IMR-90 (cell line): ENCODE data around the gene UPK1B. TPM values are rescaled to one million over a fixed set of nuclear protein-coding genes. Genes with fewer than 3 reads are reported as not detected.
A peak's percentile ranks its signal among the peaks of the same experiment; 100 is the strongest.

Experiments used
- ATAC-seq: fragments of 200-7000 bp; cut with Tn5 transposase; 2 replicates; pipeline ENCODE4 v1.9.1; 2020; ENCODE audit warnings: low read depth, mild to moderate bottlenecking, moderate library complexity
- BruUV-seq: library from RNA; stranded (reverse); fragments of 400-500 nt; replicated peaks from 2 replicates; lab custom pipeline; 2021; lab: Mats Ljungman, UMichigan
- CTCF ChIA-PET: fragments of 300-600 bp; formaldehyde crosslinking; extraction: SDS; loops from one replicate; lab custom pipeline; 2021; ENCODE audit warnings: antibody characterized with exemption; lab: Yijun Ruan, JAX
- POLR2A ChIA-PET: fragments of 300-600 bp; sonication (Branson Sonifier 250); formaldehyde crosslinking; loops from one replicate; lab custom pipeline; 2022; ENCODE audit warnings: antibody characterized with exemption; ENCODE audit not compliant: unreplicated experiment; lab: Charles Lee
- DNase-seq: peaks from one replicate; pipeline ENCODE4 v3.0.0; 2013
- H2AFZ ChIP-seq: replicated peaks from 2 replicates; pipeline ENCODE3; 2013; ENCODE audit warnings: low read length, mild to moderate bottlenecking; ENCODE audit not compliant: poor library complexity
- H2AK5ac ChIP-seq: 2 replicates; pipeline ENCODE4 v1.6.1; 2013; ENCODE audit warnings: low read depth, low read length, inconsistent platforms
- H2AK9ac ChIP-seq: replicated peaks from 2 replicates; pipeline ENCODE3; 2013; ENCODE audit warnings: mild to moderate bottlenecking, low read depth, low read length, moderate library complexity; ENCODE audit not compliant: poor library complexity
- H2BK120ac ChIP-seq: 2 replicates; pipeline ENCODE4 v1.6.1; 2013; ENCODE audit warnings: low read depth, low read length, inconsistent platforms
- H2BK15ac ChIP-seq: 3 replicates; pipeline ENCODE4 v1.6.1; 2013; ENCODE audit warnings: low read depth, low read length, inconsistent platforms
- H2BK20ac ChIP-seq: 2 replicates; pipeline ENCODE4 v1.6.1; 2013; ENCODE audit warnings: low read depth, mild to moderate bottlenecking, inconsistent platforms, low read length, moderate library complexity
- H2BK5ac ChIP-seq: 2 replicates; pipeline ENCODE4 v1.6.1; 2013; ENCODE audit warnings: mild to moderate bottlenecking, low read depth, low read length, inconsistent platforms; ENCODE audit not compliant: poor library complexity, severe bottlenecking
- H3K14ac ChIP-seq: replicated peaks from 2 replicates; pipeline ENCODE4 v1.6.1; 2013; ENCODE audit warnings: low read depth, low read length, inconsistent platforms
- H3K18ac ChIP-seq: 2 replicates; pipeline ENCODE4 v1.6.1; 2013; ENCODE audit warnings: low read depth, low read length, control low read depth
- H3K23ac ChIP-seq: 2 replicates; pipeline ENCODE4 v1.6.1; 2013; ENCODE audit warnings: low read depth, low read length, inconsistent platforms
- H3K27ac ChIP-seq: 2 replicates; pipeline ENCODE4 v1.5.1; 2013; ENCODE audit warnings: mild to moderate bottlenecking, control low read depth, low read length; ENCODE audit not compliant: insufficient read depth
- H3K27me3 ChIP-seq: 2 replicates; pipeline ENCODE4 v1.6.1; 2013; ENCODE audit warnings: low read length; ENCODE audit not compliant: control insufficient read depth, insufficient read depth
- H3K36me3 ChIP-seq: 2 replicates; pipeline ENCODE4 v1.6.1; 2013; ENCODE audit warnings: low read length, mixed read lengths; ENCODE audit not compliant: control insufficient read depth, insufficient read depth
- H3K4ac ChIP-seq: 2 replicates; pipeline ENCODE4 v1.6.1; 2013; ENCODE audit warnings: low read depth, low read length, inconsistent platforms
- H3K4me1 ChIP-seq: 2 replicates; pipeline ENCODE4 v1.6.1; 2013; ENCODE audit warnings: low read length, mixed read lengths; ENCODE audit not compliant: control insufficient read depth, insufficient read depth
- H3K4me2 ChIP-seq: 2 replicates; pipeline ENCODE4 v1.6.1; 2013; ENCODE audit warnings: low read depth, mild to moderate bottlenecking, control low read depth, low read length, moderate library complexity
- H3K4me3 ChIP-seq: 2 replicates; pipeline ENCODE4 v1.5.1; 2013; ENCODE audit warnings: low read depth, mild to moderate bottlenecking, control low read depth, low read length, moderate library complexity; ENCODE audit not compliant: insufficient read depth
- H3K56ac ChIP-seq: 2 replicates; pipeline ENCODE4 v1.6.1; 2013; ENCODE audit warnings: low read length, inconsistent platforms; ENCODE audit not compliant: insufficient read depth; ENCODE audit errors: extremely low read depth
- H3K79me1 ChIP-seq, 2 experiments: 2 replicates each; pipeline ENCODE4 v1.6.1; 2013; ENCODE audit warnings: low read length in 2 of 2, inconsistent platforms in 1 of 2, low read depth in 1 of 2
- H3K9ac ChIP-seq: 2 replicates; pipeline ENCODE4 v1.6.1; 2013; ENCODE audit warnings: low read depth, low read length, control low read depth
- H3K9me1 ChIP-seq: 2 replicates; pipeline ENCODE4 v1.6.1; 2013; ENCODE audit warnings: low read length, inconsistent platforms; ENCODE audit not compliant: insufficient read depth
- H3K9me3 ChIP-seq: 2 replicates; pipeline ENCODE4 v1.6.1; 2013; ENCODE audit warnings: low read length; ENCODE audit not compliant: control insufficient read depth, insufficient read depth
- H4K20me1 ChIP-seq: 2 replicates; pipeline ENCODE4 v1.6.1; 2013; ENCODE audit warnings: low read length, inconsistent platforms; ENCODE audit not compliant: insufficient read depth
- H4K5ac ChIP-seq: 2 replicates; pipeline ENCODE4 v1.6.1; 2013; ENCODE audit warnings: mild to moderate bottlenecking, low read depth, low read length, control low read depth
- H4K8ac ChIP-seq, 2 experiments: 2 replicates each; pipeline ENCODE4 v1.6.1; 2013; ENCODE audit warnings: low read depth in 2 of 2, low read length in 2 of 2, control low read depth in 1 of 2, inconsistent platforms in 1 of 2
- H4K91ac ChIP-seq: 2 replicates; pipeline ENCODE4 v1.6.1; 2013; ENCODE audit warnings: low read depth, low read length, inconsistent platforms; ENCODE audit not compliant: insufficient read depth
- CHD1 ChIP-seq: IDR thresholded peaks from 2 replicates; pipeline ENCODE4 v1.6.1; 2012; ENCODE audit warnings: low read depth, low read length, improper control_type of control experiment
- FOS ChIP-seq: fragments of 150-350 bp; IDR thresholded peaks from 2 replicates; pipeline ENCODE4 v1.6.1; 2016; ENCODE audit warnings: low read depth, low read length
- MAFK ChIP-seq: IDR thresholded peaks from 2 replicates; pipeline ENCODE4 v1.6.1; 2012; ENCODE audit warnings: low read depth, low read length, improper control_type of control experiment
- USF2 ChIP-seq: fragments of 150-350 bp; IDR thresholded peaks from 2 replicates; pipeline ENCODE4 v1.6.1; 2017; ENCODE audit warnings: mild to moderate bottlenecking, antibody characterized with exemption, low read length, low read depth
- WGBS, 2 experiments: methylation state at CpG; one replicate each; pipeline versions ENCODE4 v1.1.5 to v1.1.7; 2013; ENCODE audit warnings: missing lambda C conversion rate in 2 of 2; ENCODE audit not compliant: insufficient read length in 1 of 2; ENCODE audit errors: extremely low coverage in 2 of 2; 5-methylcytosine and 5-hydroxymethylcytosine counted together
- dilution Hi-C: fragments of 300-500 bp; cut with HindIII; formaldehyde crosslinking; loops from one replicate; pipeline ENCODE4 v1.14.3; 2018; ENCODE audit warnings: low sequenced_read_pairs; ENCODE audit not compliant: unreplicated experiment
- in situ Hi-C: fragments of 300-500 bp; cut with MboI; formaldehyde crosslinking; loops from 3 replicates; pipeline ENCODE4 v1.14.3; 2019; ENCODE audit warnings: low sequenced_read_pairs, inconsistent platforms, mixed read lengths
- intact Hi-C: fragments of 100-400 bp; cut with micrococcal nuclease; formaldehyde crosslinking; loops from 2 replicates; pipeline ENCODE4 v1.10.0; 2022
- polyA plus RNA-seq, 3 experiments: library from polyadenylated mRNA; depleted of rRNA; stranded (reverse); fragments of >200 nt; gene quantifications; 2 replicates each; pipeline ENCODE4 v1.2.3, GENCODE V29; 2012; ENCODE audit warnings: low replicate concordance in 1 of 3
- total RNA-seq: library from RNA; depleted of rRNA; stranded (reverse); fragments of >200 nt; gene quantifications from 2 replicates; pipeline ENCODE4 v1.2.3, GENCODE V29; 2012

Gene UPK1B
- total and polyA plus RNA-seq, 2 of the 4 experiments (the other 2 are of a cell fraction): 0.36 to 0.55 TPM

GRCh38 chr3:119195151-119195476 is 21.7 kb downstream of the UPK1B start:
- peak overlapping the region; percentile 93 for H2BK20ac ChIP-seq
- ChIA-PET POLR2A (interaction anchor here (0.6 kb wide), 1 partner anchor 11 kb away, joined by 3 read pairs; no protein-coding TSS in a partner anchor), CTCF (no interaction called here)
- H3K9me1 ChIP-seq: peaks cover 8% of the 10 kb centered on the region
- no peak for DNase-seq
- H2BK5ac ChIP-seq: peak overlapping the region; percentile 100
- peak overlapping the region; percentile 93 for H3K14ac ChIP-seq
- H3K27ac ChIP-seq: peak overlapping the region; percentile 90
- peak overlapping the region; percentile 86 for H3K23ac ChIP-seq
- H2AK5ac ChIP-seq: peak overlapping the region; percentile 87
- H2BK15ac ChIP-seq: peak overlapping the region; percentile 99
- H2BK120ac ChIP-seq: peak overlapping the region; percentile 93
- H3K4ac ChIP-seq: peak overlapping the region; percentile 90
- H4K91ac ChIP-seq: peak overlapping the region; percentile 99
- peak overlapping the region; percentile 88 for H3K18ac ChIP-seq
- peak overlapping the region; percentile 60 for H2AK9ac ChIP-seq
- peak overlapping the region; percentile 67; the same call in 1 of the 2 replicates for H3K4me2 ChIP-seq
- in situ Hi-C loops (no loop called here), intact Hi-C loops (no loop called here), dilution Hi-C loops (no loop called here)
- H2AFZ ChIP-seq: peak overlapping the region; percentile 80
- ATAC-seq: peak; percentile 9
- H4K5ac ChIP-seq: peak overlapping the region; percentile 76
- H3K9me3 ChIP-seq: no peaks in the 10 kb centered on the region
- no peak overlapping the region for H3K4me3 ChIP-seq
- H3K27me3 ChIP-seq: no peaks in the 10 kb centered on the region
- WGBS, 2 experiments: no CpG with 5 or more reads among the region's 1 CpG
- peak overlapping the region; percentile 87 to 98 for H4K8ac ChIP-seq
- H3K56ac ChIP-seq: peak overlapping the region; percentile 97
- peaks cover 0 to 3% of the 10 kb centered on the region in 2 experiments; a peak in 1 of 4 replicates for H3K79me1 ChIP-seq
- no peaks in the 10 kb centered on the region for H4K20me1 ChIP-seq
- BruUV-seq: no TSS peak
- TF ChIP-seq CHD1 (no peak), USF2 (no peak), MAFK (no peak), FOS (no peak)
- H3K9ac ChIP-seq: peak overlapping the region; percentile 91
- H3K36me3 ChIP-seq: no peaks in the 10 kb centered on the region
- H3K4me1 ChIP-seq: peaks cover 12% of the 10 kb centered on the region
